IMR-90 (cell line): ENCODE data around the gene MYBL2. TPM values are rescaled to one million over a fixed set of nuclear protein-coding genes. Genes with fewer than 3 reads are reported as not detected.

Experiments used
- CTCF ChIP-seq: conservative IDR thresholded peaks from 2 replicates; pipeline ENCODE4 v1.5.1; 2012; ENCODE audit warnings: mild to moderate bottlenecking, low read depth, low read length, improper control_type of control experiment
- RAD21 ChIP-seq: IDR thresholded peaks from 2 replicates; pipeline ENCODE4 v1.6.1; 2012; ENCODE audit warnings: low read length, improper control_type of control experiment
- RCOR1 ChIP-seq: IDR thresholded peaks from 2 replicates; pipeline ENCODE4 v1.6.1; 2012; ENCODE audit warnings: mild to moderate bottlenecking, low read length, improper control_type of control experiment; ENCODE audit not compliant: insufficient replicate concordance
- USF2 ChIP-seq: fragments of 150-350 bp; IDR thresholded peaks from 2 replicates; pipeline ENCODE4 v1.6.1; 2017; ENCODE audit warnings: mild to moderate bottlenecking, antibody characterized with exemption, low read length, low read depth
- polyA plus RNA-seq, 3 experiments: library from polyadenylated mRNA; depleted of rRNA; stranded (reverse); fragments of >200 nt; gene quantifications; 2 replicates each; pipeline ENCODE4 v1.2.3, GENCODE V29; 2012; ENCODE audit warnings: low replicate concordance in 1 of 3
- total RNA-seq: library from RNA; depleted of rRNA; stranded (reverse); fragments of >200 nt; gene quantifications from 2 replicates; pipeline ENCODE4 v1.2.3, GENCODE V29; 2012

The MYBL2 gene
- total and polyA plus RNA-seq, 2 of the 4 experiments (the other 2 are of a cell fraction): 12.4 to 23.1 TPM

- no peak for TF ChIP-seq CTCF
- no peak for TF ChIP-seq RAD21
- TF ChIP-seq USF2: no peak
- TF ChIP-seq RCOR1: no peak
Measured at GRCh38 chr20:43669332-43669731, 2.4 kb downstream of the MYBL2 start (continued).
